Measurements from ENCODE around the gene LSM14A.
"Not testable (repeated sequence)": the region's sequence is repeated elsewhere in the genome, so short reads cannot be mapped to it uniquely, and the experiment has no call there.

LSM14A gene

DNA sequence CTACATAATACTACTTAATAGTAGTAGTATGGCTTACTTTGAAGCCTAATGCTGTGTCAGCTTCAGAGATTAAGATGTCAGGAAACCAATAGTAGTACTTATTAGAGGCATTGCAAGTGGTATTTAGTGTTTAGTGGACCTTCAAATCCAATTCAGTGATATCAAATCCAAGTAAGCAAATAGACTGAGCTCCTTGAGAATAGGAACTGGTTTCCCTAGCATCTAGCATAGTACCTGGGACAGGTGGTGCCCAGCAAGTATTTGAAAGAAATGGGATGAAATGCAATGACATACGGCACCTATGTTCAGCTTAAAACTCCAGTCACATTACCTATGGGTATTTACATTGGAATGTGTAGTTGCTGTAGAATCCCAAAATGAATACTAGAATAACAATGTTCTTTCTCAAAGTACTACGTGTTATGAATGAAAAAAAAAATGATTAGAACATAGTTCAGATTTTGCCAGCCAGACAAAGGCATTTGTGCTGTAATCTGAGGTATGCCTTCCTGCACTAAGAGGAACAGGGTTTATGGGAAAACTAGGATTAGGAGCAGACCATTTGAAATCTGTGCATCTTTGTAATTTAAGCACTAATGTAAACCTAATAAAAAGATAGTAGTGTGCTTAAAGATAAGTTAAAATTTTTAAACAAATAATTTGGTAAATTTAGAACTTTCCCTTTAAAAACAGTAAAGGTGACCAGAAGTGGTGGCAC, 17.1 kb downstream of the LSM14A start:
- DNase-seq (ENCODE audit: low read depth in 1 of 2, low spot score in 1 of 2): no peak

DNA sequence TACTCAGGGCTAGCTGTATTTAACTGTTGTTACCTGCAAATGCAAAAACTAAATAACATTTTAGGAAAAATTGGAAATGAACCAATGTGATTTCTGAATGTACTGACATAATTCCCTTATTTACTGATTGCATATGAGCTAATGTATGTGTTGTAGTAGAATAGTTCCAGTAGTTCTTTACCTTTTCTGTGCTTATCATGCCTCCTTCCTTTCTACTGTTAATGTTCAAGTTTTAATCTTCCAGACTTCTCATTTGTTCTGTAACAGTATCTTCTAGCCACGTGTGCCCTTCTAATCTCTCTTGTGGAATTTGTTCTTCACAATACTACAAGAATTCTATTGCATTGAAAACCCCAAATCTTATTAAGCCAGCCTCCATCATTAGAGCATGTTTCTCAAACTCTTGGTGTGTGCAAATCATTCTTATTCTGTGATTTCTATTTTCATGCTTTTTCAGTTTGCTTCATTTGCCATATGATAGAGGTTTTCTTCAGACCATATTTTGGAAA, 17.7 kb downstream of the LSM14A start:
- DNase-seq (ENCODE audit: low read depth in 1 of 2, low spot score in 1 of 2): no peak

DNA sequence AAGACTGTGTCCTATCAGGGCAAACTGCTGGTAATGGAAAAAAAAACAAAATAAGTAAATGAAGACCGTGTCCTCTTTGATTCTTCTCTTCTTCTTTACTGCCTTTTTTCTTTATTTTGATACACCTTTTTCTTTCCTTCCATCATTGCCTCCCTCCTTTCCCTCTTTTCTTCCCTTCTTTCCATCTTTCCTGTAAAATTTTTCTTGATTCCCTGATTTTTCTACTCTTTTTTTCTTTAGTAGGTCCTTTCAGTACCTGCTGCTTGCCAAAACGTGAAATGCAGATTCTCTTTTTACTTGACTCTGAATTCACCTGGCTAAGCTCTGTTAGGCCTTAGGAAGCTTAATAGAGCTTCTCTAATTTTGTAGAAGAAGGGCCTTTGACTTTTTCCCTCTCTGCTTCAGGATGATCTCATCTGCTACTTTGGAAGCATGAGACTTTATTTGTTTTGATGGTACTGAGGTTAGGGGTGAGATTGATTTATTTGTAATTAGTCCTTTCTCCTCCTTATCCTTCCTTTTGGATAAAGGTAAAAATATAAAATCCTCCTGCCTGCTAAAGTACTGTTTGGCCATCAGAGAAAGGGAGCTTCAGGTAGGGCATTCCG, 19.2 kb downstream of the LSM14A start:
- DNase-seq (ENCODE audit: low read depth in 1 of 2, low spot score in 1 of 2): no peak

DNA sequence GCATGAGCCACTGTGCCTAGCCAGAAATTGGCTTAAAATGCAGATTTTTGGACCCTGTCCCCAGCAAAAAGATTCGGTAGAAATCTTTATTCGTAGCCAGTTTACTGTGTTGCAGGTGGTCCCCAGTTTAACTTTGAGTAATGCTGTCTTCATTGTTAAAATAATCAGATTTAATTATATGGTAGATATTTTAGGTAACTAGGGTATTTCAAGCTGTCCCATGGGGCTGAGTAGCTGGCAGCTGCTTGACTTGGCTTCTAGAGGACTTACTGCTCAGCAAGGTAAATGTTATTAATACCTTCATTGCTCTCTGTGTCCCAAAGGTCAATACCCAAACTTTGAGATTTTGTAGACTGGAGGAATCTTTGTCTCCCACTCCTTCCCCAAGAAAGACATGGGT, 21.1 kb downstream of the LSM14A start:
- DNase-seq (ENCODE audit: low read depth in 1 of 2, low spot score in 1 of 2): no peak

DNA sequence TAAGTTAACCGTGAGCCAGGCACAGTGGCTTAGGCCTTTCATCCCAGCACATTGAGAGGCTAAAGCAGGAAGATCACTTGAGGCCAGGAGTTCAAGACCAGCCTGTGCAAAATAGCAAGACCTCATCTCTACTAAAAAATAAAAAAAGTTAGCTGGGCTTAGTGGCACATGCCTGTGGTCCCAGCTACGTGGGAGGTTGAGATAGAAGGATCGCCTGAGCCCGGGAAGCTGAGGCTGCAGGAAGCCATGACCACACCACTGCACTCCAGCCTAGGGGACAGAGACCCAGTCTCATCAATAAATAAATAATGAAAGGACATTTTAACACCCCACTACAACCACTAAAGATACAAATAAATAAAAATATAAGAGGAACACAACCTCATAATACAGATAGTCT, 21.6 kb downstream of the LSM14A start:
- DNase-seq (ENCODE audit: low read depth in 1 of 2, low spot score in 1 of 2): no peak

DNA sequence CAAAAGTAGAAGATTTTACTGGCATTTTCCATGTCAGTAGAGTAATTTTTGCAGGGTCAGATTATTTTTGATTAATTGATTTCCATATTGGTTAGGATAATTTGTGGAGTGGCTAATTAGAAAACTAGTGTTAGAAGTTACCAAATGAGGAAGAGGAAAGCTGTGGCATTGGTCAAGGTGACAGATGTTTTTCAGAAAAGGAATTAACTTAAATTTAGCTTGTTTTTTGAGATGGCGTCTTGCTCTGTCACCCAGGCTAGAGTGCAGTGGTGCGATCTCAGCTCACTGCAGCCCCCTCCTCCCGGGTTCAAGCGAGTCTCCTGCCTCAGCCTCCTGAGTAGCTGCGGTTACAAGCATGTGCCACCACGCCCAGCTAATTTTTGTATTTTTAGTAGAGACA, 28.8 kb downstream of the LSM14A start:
- no peak for DNase-seq (ENCODE audit: low read depth in 1 of 2, low spot score in 1 of 2)

DNA sequence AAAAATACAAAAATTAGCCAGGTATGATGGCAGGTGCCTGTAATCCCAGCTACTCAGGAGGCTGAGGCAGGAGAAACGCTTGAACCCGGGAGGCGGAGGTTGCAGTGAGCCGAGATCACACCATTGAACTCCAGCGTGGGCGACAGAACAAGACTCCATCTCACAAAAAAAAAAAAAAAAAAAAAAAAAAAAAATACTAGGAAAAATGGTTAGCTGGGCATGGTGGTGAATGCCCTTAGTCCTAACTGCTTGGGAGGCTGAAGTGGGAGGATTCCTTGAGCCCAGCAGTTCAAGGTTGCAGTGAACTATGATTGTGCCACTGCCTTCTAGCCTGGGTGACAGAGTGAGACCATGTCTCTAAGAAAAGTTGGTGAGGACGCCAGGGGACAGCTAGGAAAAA, 33.0 kb downstream of the LSM14A start:
- not testable (repeated sequence) for DNase-seq (ENCODE audit: low read depth in 1 of 2, low spot score in 1 of 2)

DNA sequence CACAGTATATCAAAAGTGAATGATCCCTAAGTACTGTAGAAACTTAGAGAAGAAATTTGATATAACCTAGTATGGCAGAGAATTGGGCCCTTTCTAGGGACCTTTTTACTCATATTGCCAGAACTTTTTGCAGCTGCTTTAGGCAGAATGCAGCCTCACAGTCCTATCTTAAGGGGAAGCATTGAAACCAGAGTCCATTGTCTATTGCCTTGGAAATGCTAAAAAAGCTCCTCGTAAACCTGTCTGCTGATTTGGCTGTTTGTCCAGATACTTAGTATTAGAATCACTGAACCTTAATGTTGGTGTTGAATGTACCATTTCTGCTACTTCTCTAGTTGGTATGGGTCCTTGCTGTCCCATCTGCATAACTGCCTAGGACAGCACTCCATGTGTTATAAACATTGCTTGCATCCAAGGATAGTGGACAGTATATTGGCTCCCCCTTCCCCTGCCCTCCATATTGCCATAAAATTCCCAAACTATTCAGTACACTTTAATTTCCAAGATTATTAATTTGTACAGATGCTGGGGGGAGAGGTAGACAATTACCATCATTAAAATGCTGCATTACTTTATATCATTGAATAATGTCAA, 36.1 kb downstream of the LSM14A start:
- no peak for DNase-seq (ENCODE audit: low read depth in 1 of 2, low spot score in 1 of 2)

DNA sequence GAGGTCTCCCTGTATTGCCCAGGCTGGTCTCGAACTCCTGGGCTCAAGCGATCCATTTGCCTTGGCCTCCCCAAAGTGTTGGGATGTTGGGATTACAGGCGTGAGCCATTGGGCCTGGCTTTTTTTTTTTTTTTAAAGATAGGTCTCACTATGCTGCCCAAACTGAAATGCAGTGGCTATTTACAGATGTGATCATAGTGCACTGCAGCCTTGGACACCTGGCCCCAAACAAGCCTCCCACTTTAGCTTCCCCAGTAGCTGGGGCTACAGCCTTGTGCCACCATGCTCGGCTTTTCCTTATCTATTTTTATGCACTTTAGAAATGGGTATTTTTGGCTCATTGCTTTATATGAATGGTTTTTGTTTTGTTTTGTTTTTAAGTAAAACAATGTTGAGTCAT, 37.4 kb downstream of the LSM14A start:
- no peak for DNase-seq (ENCODE audit: low read depth in 1 of 2, low spot score in 1 of 2)

DNA sequence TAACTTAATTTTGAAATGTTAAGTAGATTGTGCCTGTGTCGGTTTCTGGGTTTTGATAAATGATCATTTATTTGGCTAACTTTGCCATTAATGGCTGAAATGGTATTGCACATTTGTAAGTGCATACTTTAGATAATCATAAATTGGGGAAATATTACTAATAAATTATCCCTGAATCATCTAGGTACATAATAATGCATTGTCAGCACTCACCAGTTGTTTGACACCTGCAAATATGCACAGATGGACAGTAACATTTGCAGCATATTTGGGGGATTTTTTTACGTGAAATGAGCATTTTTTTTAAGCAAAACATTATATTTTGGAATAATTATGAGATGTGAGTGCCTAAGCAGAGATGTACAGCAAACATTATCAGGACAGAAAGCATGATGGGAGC, 41.0 kb downstream of the LSM14A start:
- no peak for DNase-seq (ENCODE audit: low read depth in 1 of 2, low spot score in 1 of 2)

DNA sequence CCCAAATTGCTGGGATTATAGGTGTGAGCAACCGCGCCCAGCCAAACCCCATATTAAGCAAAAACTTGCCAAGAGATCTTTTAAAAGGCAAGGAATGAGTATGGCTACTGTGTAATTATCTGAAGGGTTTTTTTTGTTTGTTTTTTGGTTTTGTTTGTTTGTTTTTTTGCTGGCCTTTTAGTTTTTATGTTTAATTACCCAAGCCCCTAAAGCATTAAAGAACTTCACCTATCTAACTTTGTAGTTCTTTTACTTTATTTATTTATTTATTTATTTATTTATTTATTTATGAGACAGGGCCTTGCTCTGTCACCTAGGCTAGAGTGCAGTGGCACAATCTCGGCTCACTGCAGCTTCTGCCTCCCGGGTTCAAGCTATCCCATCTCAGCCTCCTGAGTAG, 41.7 kb downstream of the LSM14A start:
- no peak for DNase-seq (ENCODE audit: low read depth in 1 of 2, low spot score in 1 of 2)

DNA sequence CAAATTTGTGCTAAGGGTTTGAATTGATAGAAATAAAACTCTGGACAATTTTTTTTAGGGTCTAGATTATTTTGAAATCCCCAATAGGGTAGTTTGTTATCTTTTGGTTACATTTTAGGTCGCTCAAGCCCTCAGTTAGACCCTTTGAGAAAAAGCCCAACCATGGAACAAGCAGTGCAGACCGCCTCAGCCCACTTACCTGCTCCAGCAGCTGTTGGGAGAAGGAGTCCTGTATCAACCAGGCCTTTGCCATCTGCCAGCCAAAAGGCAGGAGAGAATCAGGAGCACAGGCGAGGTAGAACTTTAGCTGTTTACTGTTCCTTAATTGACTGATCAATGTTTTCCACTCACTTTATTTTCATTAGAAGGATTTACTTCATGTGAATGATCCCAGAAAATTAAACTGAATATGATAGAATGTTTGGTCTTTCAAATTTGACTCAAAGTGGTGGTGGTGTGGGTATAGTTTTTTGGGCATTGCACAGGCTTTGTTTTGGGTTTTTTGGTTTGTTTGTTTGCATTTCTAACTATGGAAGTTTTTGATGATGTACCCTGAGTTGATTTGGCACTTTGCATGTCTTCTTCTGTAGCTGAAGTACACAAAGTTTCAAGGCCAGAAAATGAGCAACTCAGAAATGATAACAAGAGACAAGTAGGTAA, 42.8 kb downstream of the LSM14A start:
- no peak for DNase-seq (ENCODE audit: low read depth in 1 of 2, low spot score in 1 of 2)

DNA sequence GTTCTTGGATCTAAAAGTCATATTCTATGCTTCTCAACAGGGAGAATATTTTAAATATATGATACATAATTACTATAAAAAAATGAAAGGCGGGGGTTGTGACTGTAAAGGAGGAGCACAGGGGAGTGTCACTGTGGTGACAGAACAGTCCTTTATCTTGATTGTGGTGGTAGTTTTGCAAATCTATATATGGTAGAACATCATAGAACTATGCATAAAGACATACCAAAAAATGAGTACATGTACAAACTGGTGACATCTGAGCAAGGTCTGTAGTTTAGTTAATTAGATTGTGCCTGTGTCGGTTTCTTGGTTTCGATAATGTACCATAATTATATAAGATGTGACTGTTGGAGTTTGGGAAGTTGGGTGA, 43.3 kb downstream of the LSM14A start:
- DNase-seq (ENCODE audit: low read depth in 1 of 2, low spot score in 1 of 2): no peak

DNA sequence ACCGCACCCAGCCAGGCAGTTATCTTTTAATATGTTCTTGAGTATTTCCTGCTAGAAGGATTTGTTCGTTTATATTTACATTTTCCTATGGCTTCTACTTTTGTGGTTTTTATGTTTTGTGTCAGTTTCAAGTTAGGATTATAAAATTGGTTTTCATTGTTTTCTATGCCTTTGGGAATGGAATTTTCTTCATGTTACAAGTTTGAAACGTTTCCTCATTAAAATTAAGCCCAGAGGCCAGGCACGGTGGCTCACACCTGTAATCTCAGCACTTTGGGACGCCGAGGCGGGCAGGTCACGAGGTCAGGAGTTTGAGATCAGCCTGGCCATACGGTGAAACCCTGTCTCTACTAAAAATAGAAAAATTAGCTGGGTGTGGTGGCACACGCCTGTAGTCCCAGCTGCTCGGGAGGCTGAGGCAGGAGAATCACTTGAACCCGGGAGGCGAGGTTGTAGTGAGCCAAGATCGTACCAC, 44.5 kb downstream of the LSM14A start:
- not testable (repeated sequence) for DNase-seq (ENCODE audit: low read depth in 1 of 2, low spot score in 1 of 2)

DNA sequence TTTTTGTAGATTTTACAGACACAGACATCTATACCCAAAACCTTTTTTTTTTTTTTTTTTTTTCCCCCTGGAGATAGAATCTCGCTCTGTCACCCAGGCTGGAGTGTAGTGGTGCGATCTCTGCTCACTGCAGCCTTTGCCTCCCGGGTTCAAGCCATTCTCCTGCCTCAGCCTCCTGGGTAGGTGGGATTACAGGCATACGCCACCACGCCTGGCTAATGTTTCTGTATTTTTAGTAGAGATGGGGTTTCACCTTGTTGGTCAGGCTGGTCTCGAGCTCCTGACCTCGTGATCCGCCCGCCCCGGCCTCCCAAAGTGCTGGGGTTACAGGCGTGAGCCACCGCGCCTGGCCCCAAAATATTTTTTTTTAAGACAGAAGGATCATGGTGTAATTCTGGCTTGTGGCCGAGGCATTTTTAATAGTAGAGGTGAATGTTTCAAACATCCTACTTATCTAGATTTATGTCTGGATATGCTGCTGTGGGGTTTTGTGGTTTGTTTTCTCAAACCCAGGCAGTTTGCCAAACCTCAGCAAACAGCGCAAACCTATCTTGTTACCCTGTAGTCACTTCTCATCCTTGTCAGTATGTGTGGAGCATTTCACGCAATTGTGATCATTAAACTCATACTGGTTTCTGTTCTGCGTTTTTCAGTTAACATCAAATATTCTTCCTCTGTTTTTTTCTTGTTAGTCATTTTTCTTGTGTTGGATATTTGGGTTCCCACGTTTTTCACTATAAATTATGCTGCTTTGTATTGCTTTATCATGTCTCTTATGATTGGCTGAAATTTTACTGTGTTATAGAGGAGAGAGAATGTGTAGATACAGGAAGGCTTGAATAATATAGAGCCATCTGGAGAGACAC, 45.9 kb downstream of the LSM14A start:
- DNase-seq (ENCODE audit: low read depth in 1 of 2, low spot score in 1 of 2): peak; percentile 33 to 45

DNA sequence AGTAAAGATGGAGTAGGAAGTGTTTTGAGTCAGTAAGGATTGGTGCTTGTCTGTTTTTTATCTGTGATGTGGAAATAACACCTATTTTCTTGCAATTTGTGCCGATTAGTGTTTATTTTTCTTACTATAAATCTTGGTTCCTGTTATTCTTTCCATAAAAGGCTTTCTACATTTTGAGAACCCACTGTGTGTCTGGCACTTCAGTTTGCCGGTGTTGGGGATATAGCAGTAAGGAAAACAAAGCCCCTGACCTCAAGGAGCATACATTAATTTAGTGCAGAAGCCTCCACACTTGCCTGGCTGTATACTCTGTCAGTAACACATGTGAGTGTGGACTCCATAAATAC, 46.5 kb downstream of the LSM14A start:
- no peak for DNase-seq (ENCODE audit: low read depth in 1 of 2, low spot score in 1 of 2)

DNA sequence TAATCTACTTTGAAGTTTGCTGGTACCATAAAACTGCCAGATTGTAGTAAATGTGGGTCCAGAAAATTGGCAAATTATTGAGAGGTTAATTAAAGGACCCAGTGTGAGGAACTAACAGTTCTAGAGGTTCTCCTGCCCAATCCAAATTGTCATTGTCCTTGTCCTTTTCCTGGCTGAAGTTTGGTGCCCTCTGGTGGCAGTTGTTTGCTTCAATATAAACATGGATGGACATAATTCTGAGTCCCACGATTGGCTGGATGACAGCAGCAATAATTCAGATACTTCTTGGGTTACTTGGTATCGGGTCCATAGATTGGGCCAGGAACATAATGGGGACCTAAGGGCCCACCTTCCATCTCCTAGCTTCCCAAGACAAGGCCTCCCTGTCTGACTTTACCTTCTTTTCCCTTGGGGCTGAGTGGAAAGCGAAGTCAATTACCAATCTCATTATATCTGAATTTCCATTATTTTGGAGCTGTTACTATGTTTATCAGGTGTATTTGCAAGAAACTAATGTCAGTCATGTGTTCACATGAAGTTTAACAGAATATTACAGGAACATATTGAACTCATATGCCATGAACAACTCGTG, 48.3 kb downstream of the LSM14A start:
- peak; percentile 14 to 28 for DNase-seq (ENCODE audit: low read depth in 1 of 2, low spot score in 1 of 2)

DNA sequence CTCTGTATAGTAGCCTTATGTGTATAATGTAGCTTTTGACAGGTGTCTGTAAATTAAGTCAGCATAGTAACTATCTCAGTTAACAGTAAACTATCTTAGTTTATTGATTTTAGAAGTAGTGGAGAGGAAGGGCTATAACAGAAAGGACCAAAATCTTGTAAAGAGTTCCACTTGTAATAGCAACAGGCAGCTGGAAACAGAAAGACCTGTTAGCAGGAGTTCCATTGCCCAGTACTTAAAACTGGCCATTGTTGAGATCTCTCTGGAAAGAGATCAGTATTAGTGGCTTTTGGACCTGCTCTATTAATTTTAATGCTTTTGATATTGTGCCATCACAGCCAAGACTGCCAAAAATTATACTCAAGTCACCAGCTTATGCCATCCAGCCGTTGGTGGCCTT, 50.1 kb downstream of the LSM14A start:
- no peak for DNase-seq (ENCODE audit: low read depth in 1 of 2, low spot score in 1 of 2)

DNA sequence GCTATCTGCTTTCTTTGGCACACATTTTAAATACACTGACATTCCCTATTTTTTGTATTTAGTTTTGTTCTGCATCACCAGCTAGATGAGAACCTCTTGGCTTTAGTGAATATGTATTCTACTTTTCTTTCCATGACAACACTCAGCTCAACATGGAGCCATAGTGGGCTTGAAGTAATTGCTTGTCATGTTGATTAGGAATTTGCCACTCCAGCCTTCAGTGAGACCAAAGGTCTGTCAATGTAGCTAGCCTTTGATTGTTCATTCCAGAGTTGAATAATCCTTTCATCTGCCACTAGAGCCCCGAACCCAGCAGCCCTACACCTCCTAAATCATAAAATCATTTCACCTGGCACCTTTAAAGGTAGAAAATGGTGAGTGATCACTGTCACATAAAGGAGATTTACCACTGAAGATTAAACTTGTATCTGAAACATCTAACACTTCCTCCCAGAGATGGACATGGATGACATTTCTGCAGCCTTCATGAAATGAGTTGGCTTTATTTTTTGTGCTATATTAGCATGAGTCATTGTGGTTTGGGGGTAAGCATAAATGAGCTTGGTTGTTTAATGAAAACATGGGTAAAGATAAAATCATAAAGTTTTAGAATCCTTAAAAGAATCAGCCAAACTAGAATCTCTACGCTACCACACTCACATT, 52.8 kb downstream of the LSM14A start:
- no peak for DNase-seq (ENCODE audit: low read depth in 1 of 2, low spot score in 1 of 2)

DNA sequence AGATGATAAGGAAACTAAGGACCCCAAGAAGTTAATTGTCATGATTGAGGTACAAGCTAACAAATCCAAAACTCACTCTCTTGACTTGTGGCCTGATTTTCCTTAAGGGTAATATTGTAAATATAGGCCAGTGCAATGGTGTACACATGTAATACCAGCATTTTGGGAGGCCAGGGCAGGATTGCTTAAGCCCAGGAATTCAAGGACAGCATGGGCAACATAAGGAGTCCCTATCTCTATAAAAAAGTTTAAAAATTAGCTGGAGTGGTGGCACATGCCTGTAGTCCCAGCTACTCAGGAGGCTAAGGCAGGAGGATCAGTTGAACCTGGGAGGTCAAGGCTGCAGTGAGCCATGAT, 53.3 kb downstream of the LSM14A start:
- DNase-seq (ENCODE audit: low read depth in 1 of 2, low spot score in 1 of 2): no peak
